Measurements from ENCODE around the gene DYNC2I2. TPM values are rescaled to one million over a fixed set of nuclear protein-coding genes. Genes with fewer than 3 reads are reported as not detected.

DYNC2I2 gene
- 100 to 1,000 TPM in 2 of 4 donors, 10 to 100 TPM in 2; 37.6 to 122 (median 92.3) TPM for polyA plus RNA-seq
- long read RNA-seq, donor 1, transcript WDR34-201 (9 exons, 1,755 nt) = major isoform, 19 of 828 reads
- long read RNA-seq, donor 1, partial matches to known transcripts = 535 of 828 reads
- long read RNA-seq, donor 1, other reads (novel, unspliced or antisense) = 273 of 828 reads
- long read RNA-seq, donor 2, partial matches to known transcripts = 0 of 3 reads
- long read RNA-seq, donor 2, other reads (novel, unspliced or antisense) = 0 of 3 reads
- long read RNA-seq, donor 3, partial matches to known transcripts = 0 of 2 reads
- long read RNA-seq, donor 3, other reads (novel, unspliced or antisense) = 0 of 2 reads
- long read RNA-seq, donor 4 = 0 reads
- long read RNA-seq, donor 5, partial matches to known transcripts = 0 of 2 reads
- long read RNA-seq, donor 5, other reads (novel, unspliced or antisense) = 0 of 2 reads
- long read RNA-seq, donor 6, transcript WDR34-201 (9 exons, 1,755 nt) = major isoform, 10 of 15 reads
- long read RNA-seq, donor 6, partial matches to known transcripts = 5 of 15 reads
- long read RNA-seq, donor 6, other reads (novel, unspliced or antisense) = 0 of 15 reads
- long read RNA-seq, donor 7 = 0 reads
- long read RNA-seq, donor 8, partial matches to known transcripts = 0 of 3 reads
- long read RNA-seq, donor 8, other reads (novel, unspliced or antisense) = 0 of 3 reads
- long read RNA-seq, donor 9, partial matches to known transcripts = 0 of 2 reads
- long read RNA-seq, donor 9, other reads (novel, unspliced or antisense) = 0 of 2 reads
- long read RNA-seq, donor 10, transcript WDR34-201 (9 exons, 1,755 nt) = major isoform, 10 of 23 reads
- long read RNA-seq, donor 10, partial matches to known transcripts = 12 of 23 reads
- long read RNA-seq, donor 10, other reads (novel, unspliced or antisense) = 0 of 23 reads

- H3K27me3 ChIP-seq (ENCODE audit: control insufficient read depth in 3 of 3, insufficient read depth in 3 of 3, low read length in 3 of 3) = no peaks in the 10 kb centered on the region
- DNase-seq (peak; percentile 94 to 99), FAIRE-seq (no peak)
- peaks cover 0 to 9% (median 0%) of the 10 kb centered on the region in 3 donors for H3K36me3 ChIP-seq (ENCODE audit: control insufficient read depth in 3 of 3, insufficient read depth in 2 of 3, low read depth in 1 of 3, low read length in 3 of 3)
- WGBS, 3 donors = 0 to 1% (median 1%) methylated on average over 58 to 86 of the region's 86 CpGs
- H3K27ac ChIP-seq (ENCODE audit: low read depth in 1 of 3, low read length in 2 of 3) = peak within 1 kb of the TSS; percentile 97 to 100 (median 98)
- peaks cover 0 to 4% (median 0%) of the 10 kb centered on the region in 3 donors for H3K4me1 ChIP-seq (ENCODE audit: control insufficient read depth in 3 of 3, insufficient read depth in 2 of 3, low read depth in 1 of 3, low read length in 2 of 3)
- H3K9me3 ChIP-seq (ENCODE audit: control insufficient read depth in 2 of 2, insufficient read depth in 1 of 2, low read depth in 1 of 2, low read length in 1 of 2) = peaks cover 0 to 3% of the 10 kb centered on the region in 2 donors
- peak within 1 kb of the TSS; percentile 76 to 86 (median 83) for H3K4me3 ChIP-seq (ENCODE audit: low read depth in 1 of 3, low read length in 3 of 3)
Observed at GRCh38 chr9:128656416-128657343, at the start of gene DYNC2I2. Gene DYNC2I2, minus strand, starts transcription at chr9:128656847. Its CDS starts 121 bp downstream, at chr9:128656726.

GRCh38 chr9:128706045-128706444 lies 49.4 kb upstream of the DYNC2I2 start:
- 93 to 100% (median 95%) methylated on average over 1 of the region's 1 CpG for WGBS, 3 donors
- H3K27me3 ChIP-seq (ENCODE audit: control insufficient read depth in 3 of 3, insufficient read depth in 3 of 3, low read length in 3 of 3) = no peaks in the 10 kb centered on the region
- no peaks in the 10 kb centered on the region for H3K4me1 ChIP-seq (ENCODE audit: control insufficient read depth in 3 of 3, insufficient read depth in 2 of 3, low read depth in 1 of 3, low read length in 2 of 3)
- FAIRE-seq (no peak), DNase-seq (no peak)
- H3K4me3 ChIP-seq (ENCODE audit: low read depth in 1 of 3, low read length in 3 of 3) = no peak overlapping the region
- H3K27ac ChIP-seq (ENCODE audit: low read depth in 1 of 3, low read length in 2 of 3) = no peak overlapping the region
- peaks cover 0 to 14% (median 0%) of the 10 kb centered on the region in 3 donors for H3K36me3 ChIP-seq (ENCODE audit: control insufficient read depth in 3 of 3, insufficient read depth in 2 of 3, low read depth in 1 of 3, low read length in 3 of 3)
- no peaks in the 10 kb centered on the region for H3K9me3 ChIP-seq (ENCODE audit: control insufficient read depth in 2 of 2, insufficient read depth in 1 of 2, low read depth in 1 of 2, low read length in 1 of 2)

DNA sequence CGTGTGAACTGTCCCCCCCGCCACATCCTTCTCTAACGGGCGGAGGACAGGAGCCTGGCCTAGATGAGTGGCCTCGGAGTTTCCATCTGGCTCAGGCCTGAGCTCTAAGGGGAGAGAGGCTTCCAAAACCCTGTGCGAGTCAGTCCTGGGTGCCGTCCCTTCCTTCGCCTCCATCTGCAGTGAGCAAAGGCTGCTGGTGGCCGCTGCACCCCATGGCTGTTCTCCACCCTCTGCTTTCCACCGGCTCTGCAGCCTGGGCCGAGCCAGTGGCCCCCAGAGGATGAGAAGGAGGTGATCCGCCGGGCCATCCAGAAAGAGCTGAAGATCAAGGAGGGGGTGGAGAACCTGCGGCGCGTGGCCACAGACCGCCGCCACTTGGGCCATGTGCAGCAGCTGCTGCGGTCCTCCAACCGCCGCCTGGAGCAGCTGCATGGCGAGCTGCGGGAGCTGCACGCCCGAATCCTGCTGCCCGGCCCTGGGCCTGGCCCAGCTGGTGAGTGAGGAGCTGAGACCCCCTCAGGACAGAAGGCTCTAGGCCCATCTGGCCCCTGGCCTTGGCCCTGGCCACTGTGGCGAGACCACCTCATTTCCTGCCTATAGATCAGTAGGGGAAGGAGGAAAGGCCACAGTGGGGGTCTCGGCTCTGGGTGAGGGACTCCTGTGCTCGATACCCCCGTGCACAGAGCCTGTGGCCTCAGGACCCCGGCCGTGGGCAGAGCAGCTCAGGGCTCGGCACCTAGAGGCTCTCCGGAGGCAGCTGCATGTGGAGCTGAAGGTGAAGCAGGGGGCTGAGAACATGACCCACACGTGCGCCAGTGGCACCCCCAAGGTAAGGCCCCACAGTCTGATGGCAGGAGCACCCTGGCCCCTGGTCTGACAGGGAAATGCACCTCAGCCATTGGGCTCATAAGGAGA lies 48.7 kb upstream of the DYNC2I2 start:
- Histone ChIP-seq H3K27me3 (ENCODE audit: control insufficient read depth in 3 of 3, insufficient read depth in 3 of 3, low read length in 3 of 3) (no peaks in the 10 kb centered on the region), H3K9me3 (ENCODE audit: control insufficient read depth in 2 of 2, insufficient read depth in 1 of 2, low read depth in 1 of 2, low read length in 1 of 2) (no peaks in the 10 kb centered on the region), H3K27ac (ENCODE audit: low read depth in 1 of 3, low read length in 2 of 3) (no peak overlapping the region), H3K4me1 (ENCODE audit: control insufficient read depth in 3 of 3, insufficient read depth in 2 of 3, low read depth in 1 of 3, low read length in 2 of 3) (no peaks in the 10 kb centered on the region), H3K4me3 (ENCODE audit: low read depth in 1 of 3, low read length in 3 of 3) (no peak overlapping the region), H3K36me3 (ENCODE audit: control insufficient read depth in 3 of 3, insufficient read depth in 2 of 3, low read depth in 1 of 3, low read length in 3 of 3) (peaks cover 0 to 14% (median 0%) of the 10 kb centered on the region in 3 donors)
- 89 to 93% (median 91%) methylated on average over 31 to 36 of the region's 36 CpGs for WGBS, 3 donors
- DNase-seq (no peak), FAIRE-seq (no peak)

GRCh38 chr9:128704356-128704670 lies 47.7 kb upstream of the DYNC2I2 start:
- Histone ChIP-seq H3K9me3 (ENCODE audit: control insufficient read depth in 2 of 2, insufficient read depth in 1 of 2, low read depth in 1 of 2, low read length in 1 of 2) (no peaks in the 10 kb centered on the region), H3K27me3 (ENCODE audit: control insufficient read depth in 3 of 3, insufficient read depth in 3 of 3, low read length in 3 of 3) (no peaks in the 10 kb centered on the region), H3K4me1 (ENCODE audit: control insufficient read depth in 3 of 3, insufficient read depth in 2 of 3, low read depth in 1 of 3, low read length in 2 of 3) (no peaks in the 10 kb centered on the region), H3K36me3 (ENCODE audit: control insufficient read depth in 3 of 3, insufficient read depth in 2 of 3, low read depth in 1 of 3, low read length in 3 of 3) (peaks cover 0 to 11% (median 0%) of the 10 kb centered on the region in 3 donors), H3K4me3 (ENCODE audit: low read depth in 1 of 3, low read length in 3 of 3) (no peak overlapping the region), H3K27ac (ENCODE audit: low read depth in 1 of 3, low read length in 2 of 3) (peak overlapping the region in 1 of 3 donors; percentile 79)
- DNase-seq (no peak), FAIRE-seq (no peak)
- WGBS, 3 donors = 94 to 97% (median 95%) methylated on average over 5 of the region's 5 CpGs

GRCh38 chr9:128703616-128704355 lies 47.1 kb upstream of the DYNC2I2 start:
- peaks cover 0 to 11% (median 0%) of the 10 kb centered on the region in 3 donors for H3K36me3 ChIP-seq (ENCODE audit: control insufficient read depth in 3 of 3, insufficient read depth in 2 of 3, low read depth in 1 of 3, low read length in 3 of 3)
- H3K9me3 ChIP-seq (ENCODE audit: control insufficient read depth in 2 of 2, insufficient read depth in 1 of 2, low read depth in 1 of 2, low read length in 1 of 2) = no peaks in the 10 kb centered on the region
- 73 to 83% (median 75%) methylated on average over 31 of the region's 31 CpGs for WGBS, 3 donors
- FAIRE-seq = no peak
- no peaks in the 10 kb centered on the region for H3K27me3 ChIP-seq (ENCODE audit: control insufficient read depth in 3 of 3, insufficient read depth in 3 of 3, low read length in 3 of 3)
- H3K4me3 ChIP-seq (ENCODE audit: low read depth in 1 of 3, low read length in 3 of 3) = peak overlapping the region in 2 of 3 donors; percentile 60 to 76
- peak in 1 of 2 donors; percentile 28 for DNase-seq
- H3K27ac ChIP-seq (ENCODE audit: low read depth in 1 of 3, low read length in 2 of 3) = peak overlapping the region in 1 of 3 donors; percentile 81
- H3K4me1 ChIP-seq (ENCODE audit: control insufficient read depth in 3 of 3, insufficient read depth in 2 of 3, low read depth in 1 of 3, low read length in 2 of 3) = no peaks in the 10 kb centered on the region

DNA sequence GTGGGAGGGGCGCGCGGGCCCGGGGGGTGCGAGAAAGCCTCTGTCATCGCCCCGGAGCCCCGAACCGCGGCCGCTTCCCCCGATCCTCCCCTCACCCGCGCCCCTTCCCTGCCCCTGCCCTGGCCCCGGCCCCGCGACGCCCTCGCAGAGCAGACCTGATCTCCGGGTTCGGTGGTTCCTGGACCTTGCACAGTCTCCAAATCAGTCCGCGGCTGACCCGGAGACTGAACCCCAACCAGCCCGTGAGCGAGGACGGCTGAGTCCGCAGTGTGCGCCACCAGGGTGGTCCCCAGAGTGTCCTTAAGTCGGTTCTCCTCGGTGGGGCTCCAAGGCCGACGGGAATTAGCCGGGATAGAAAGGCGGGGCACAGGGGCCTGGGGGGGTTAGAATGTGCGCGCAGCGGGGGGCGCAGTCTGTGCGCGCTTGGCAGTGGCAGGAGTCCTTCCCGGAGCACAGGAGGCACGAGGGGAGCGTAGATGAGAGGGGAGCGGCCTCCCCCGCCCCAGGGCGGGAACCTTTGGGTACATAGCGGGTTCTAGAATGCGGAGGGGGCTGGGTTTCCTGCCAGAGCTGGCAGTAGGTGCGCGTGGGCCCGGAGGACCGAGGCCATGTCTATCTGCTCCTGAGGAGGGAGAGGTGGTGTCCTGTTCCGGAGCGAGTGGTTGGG lies 46.4 kb upstream of the DYNC2I2 start:
- Histone ChIP-seq H3K27ac (ENCODE audit: low read depth in 1 of 3, low read length in 2 of 3) (peak overlapping the region in 1 of 3 donors; percentile 81), H3K4me1 (ENCODE audit: control insufficient read depth in 3 of 3, insufficient read depth in 2 of 3, low read depth in 1 of 3, low read length in 2 of 3) (no peaks in the 10 kb centered on the region), H3K4me3 (ENCODE audit: low read depth in 1 of 3, low read length in 3 of 3) (peak overlapping the region; percentile 48 to 76 (median 60)), H3K27me3 (ENCODE audit: control insufficient read depth in 3 of 3, insufficient read depth in 3 of 3, low read length in 3 of 3) (no peaks in the 10 kb centered on the region), H3K9me3 (ENCODE audit: control insufficient read depth in 2 of 2, insufficient read depth in 1 of 2, low read depth in 1 of 2, low read length in 1 of 2) (no peaks in the 10 kb centered on the region), H3K36me3 (ENCODE audit: control insufficient read depth in 3 of 3, insufficient read depth in 2 of 3, low read depth in 1 of 3, low read length in 3 of 3) (peaks cover 0 to 11% (median 0%) of the 10 kb centered on the region in 3 donors)
- 7 to 9% (median 8%) methylated on average over 30 to 55 of the region's 55 CpGs for WGBS, 3 donors
- FAIRE-seq (no peak), DNase-seq (peak; percentile 40 to 60)

Data from small intestine (tissue), 16 donors.